CD14-positive monocyte (primary cell): Measurements from ENCODE around the gene TRIM67. TPM values are rescaled to one million over a fixed set of nuclear protein-coding genes. Genes with fewer than 3 reads are reported as not detected.

ENCODE experiments used
- DNase-seq, 3 donors: peaks; one replicate each; pipeline ENCODE4 v3.0.0-alpha.2; 2011 to 2022
- H2AFZ ChIP-seq: 2 replicates; pipeline ENCODE4 v1.6.0; 2012; ENCODE audit warnings: mild to moderate bottlenecking, low read depth, low read length, inconsistent platforms; ENCODE audit not compliant: insufficient read depth, poor library complexity, severe bottlenecking
- H3K27ac ChIP-seq, 2 donors: 1 replicate in 1 of 2; 2 replicates in 1 of 2; pipeline ENCODE4 v1.5.1; 2012 to 2013; ENCODE audit warnings: low read length in 2 of 2, control low read depth in 1 of 2, inconsistent platforms in 1 of 2, low read depth in 1 of 2, mild to moderate bottlenecking in 1 of 2
- H3K27me3 ChIP-seq, 2 donors: one replicate each; pipeline versions ENCODE4 v1.6.0 to v1.6.1; 2011 to 2013; ENCODE audit warnings: low read length in 2 of 2; ENCODE audit not compliant: control insufficient read depth in 2 of 2, insufficient read depth in 2 of 2
- H3K36me3 ChIP-seq, 2 donors: replicated peaks in 1 of 2; 1 replicate in 1 of 2; 2 replicates in 1 of 2; pipeline versions ENCODE4 v1.5.1 to v1.6.1; 2012 to 2013; ENCODE audit warnings: low read length in 2 of 2, control low read depth in 1 of 2, inconsistent platforms in 1 of 2, mild to moderate bottlenecking in 1 of 2; ENCODE audit not compliant: insufficient read depth in 2 of 2, control insufficient read depth in 1 of 2
- H3K4me1 ChIP-seq, 2 donors: 1 replicate in 1 of 2; 2 replicates in 1 of 2; pipeline versions ENCODE4 v1.5.1 to v1.6.1; 2012 to 2013; ENCODE audit warnings: low read length in 2 of 2, control low read depth in 1 of 2, inconsistent platforms in 1 of 2, mild to moderate bottlenecking in 1 of 2, moderate library complexity in 1 of 2; ENCODE audit not compliant: insufficient read depth in 2 of 2, control insufficient read depth in 1 of 2
- H3K4me2 ChIP-seq: replicated peaks from 2 replicates; pipeline ENCODE3; 2012; ENCODE audit warnings: low read length, moderate library complexity, mild to moderate bottlenecking; ENCODE audit not compliant: poor library complexity, severe bottlenecking; ENCODE audit errors: extremely low read depth
- H3K4me3 ChIP-seq, 3 experiments: fragments of 200-600 bp in 1 of 3; sonication (generic) in 1 of 3; replicated peaks in 1 of 3; 1 replicate in 2 of 3; 2 replicates in 1 of 3; pipeline ENCODE4 v1.5.1; 2011 to 2013; ENCODE audit warnings: low read length in 3 of 3, mild to moderate bottlenecking in 3 of 3, control low read depth in 2 of 3, low read depth in 2 of 3, inconsistent platforms in 1 of 3, moderate library complexity in 1 of 3
- H3K79me2 ChIP-seq: 2 replicates; pipeline ENCODE4 v1.6.0; 2012; ENCODE audit warnings: mild to moderate bottlenecking, control low read depth, inconsistent platforms, low read length, moderate library complexity; ENCODE audit not compliant: insufficient read depth
- H3K9ac ChIP-seq: 2 replicates; pipeline ENCODE4 v1.6.0; 2017; ENCODE audit warnings: low read length, mild to moderate bottlenecking; ENCODE audit not compliant: insufficient read depth, poor library complexity, severe bottlenecking
- H3K9me3 ChIP-seq, 2 donors: replicated peaks in 1 of 2; 1 replicate in 1 of 2; 2 replicates in 1 of 2; pipeline versions ENCODE4 v1.5.1 to v1.6.1; 2012 to 2013; ENCODE audit warnings: low read length in 2 of 2, control low read depth in 1 of 2; ENCODE audit not compliant: control insufficient read depth in 1 of 2, insufficient read depth in 1 of 2
- H4K20me1 ChIP-seq: 2 replicates; pipeline ENCODE4 v1.6.0; 2012; ENCODE audit warnings: mild to moderate bottlenecking, low read length, control low read depth, moderate library complexity; ENCODE audit not compliant: insufficient read depth
- H3K27ac Mint-ChIP-seq, 7 donors: one replicate each; pipeline ENCODE4 v1.8.0; 2020; ENCODE audit warnings: mild to moderate bottlenecking in 7 of 7, mixed read lengths in 7 of 7, moderate library complexity in 6 of 7, inconsistent platforms in 2 of 7
- H3K27me3 Mint-ChIP-seq, 3 donors: one replicate each; pipeline ENCODE4 v1.8.0; 2021 to 2022; ENCODE audit warnings: low read depth in 3 of 3, mild to moderate bottlenecking in 3 of 3, mixed read lengths in 3 of 3, moderate library complexity in 3 of 3, inconsistent platforms in 1 of 3
- H3K36me3 Mint-ChIP-seq, 2 donors: one replicate each; pipeline ENCODE4 v1.8.0; 2020; ENCODE audit warnings: mixed read lengths in 2 of 2, inconsistent platforms in 1 of 2, mild to moderate bottlenecking in 1 of 2
- H3K4me1 Mint-ChIP-seq: one replicate; pipeline ENCODE4 v1.8.0; 2020; ENCODE audit warnings: mild to moderate bottlenecking, mixed read lengths
- H3K4me3 Mint-ChIP-seq, 2 donors: one replicate each; pipeline ENCODE4 v1.8.0; 2020; ENCODE audit warnings: mild to moderate bottlenecking in 2 of 2, mixed read lengths in 2 of 2, moderate library complexity in 1 of 2
- H3K9me3 Mint-ChIP-seq, 7 donors: one replicate each; pipeline ENCODE4 v1.8.0; 2020 to 2022; ENCODE audit warnings: mixed read lengths in 7 of 7, mild to moderate bottlenecking in 6 of 7, moderate library complexity in 6 of 7, inconsistent platforms in 2 of 7
- WGBS: methylation state at CpG from one replicate; pipeline ENCODE4 v1.1.5; 2013; ENCODE audit warnings: missing lambda C conversion rate; ENCODE audit not compliant: insufficient coverage; 5-methylcytosine and 5-hydroxymethylcytosine counted together
- intact Hi-C, 2 donors: fragments of 100-400 bp; cut with micrococcal nuclease; formaldehyde crosslinking; loops; one replicate each; pipeline versions ENCODE4 v1.15.0 to v1.15.1; 2023
- polyA plus RNA-seq, 3 donors: library from polyadenylated mRNA; depleted of rRNA in 1 of 3; unstranded in 2 of 3; stranded (reverse) in 1 of 3; fragments of 300-500 nt in 2 of 3; fragments of >200 nt in 1 of 3; fragmentation: Illumina TruSeq in 2 of 3; gene quantifications; 1 replicate in 2 of 3; 2 replicates in 1 of 3; pipeline ENCODE4 v1.2.3, GENCODE V29; 2012 to 2021
- TF ChIP-seq, protein P1 (sequence below): fragments of 200-600 bp; IDR thresholded peaks from one replicate; pipeline ENCODE4 v1.8.0; 2022; ENCODE audit warnings: antibody characterized with exemption, mild to moderate bottlenecking

Gene TRIM67
- polyA plus RNA-seq, 3 donors, result not detected

- TF ChIP-seq, protein P1, sequence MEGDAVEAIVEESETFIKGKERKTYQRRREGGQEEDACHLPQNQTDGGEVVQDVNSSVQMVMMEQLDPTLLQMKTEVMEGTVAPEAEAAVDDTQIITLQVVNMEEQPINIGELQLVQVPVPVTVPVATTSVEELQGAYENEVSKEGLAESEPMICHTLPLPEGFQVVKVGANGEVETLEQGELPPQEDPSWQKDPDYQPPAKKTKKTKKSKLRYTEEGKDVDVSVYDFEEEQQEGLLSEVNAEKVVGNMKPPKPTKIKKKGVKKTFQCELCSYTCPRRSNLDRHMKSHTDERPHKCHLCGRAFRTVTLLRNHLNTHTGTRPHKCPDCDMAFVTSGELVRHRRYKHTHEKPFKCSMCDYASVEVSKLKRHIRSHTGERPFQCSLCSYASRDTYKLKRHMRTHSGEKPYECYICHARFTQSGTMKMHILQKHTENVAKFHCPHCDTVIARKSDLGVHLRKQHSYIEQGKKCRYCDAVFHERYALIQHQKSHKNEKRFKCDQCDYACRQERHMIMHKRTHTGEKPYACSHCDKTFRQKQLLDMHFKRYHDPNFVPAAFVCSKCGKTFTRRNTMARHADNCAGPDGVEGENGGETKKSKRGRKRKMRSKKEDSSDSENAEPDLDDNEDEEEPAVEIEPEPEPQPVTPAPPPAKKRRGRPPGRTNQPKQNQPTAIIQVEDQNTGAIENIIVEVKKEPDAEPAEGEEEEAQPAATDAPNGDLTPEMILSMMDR, result no peak
- Histone ChIP-seq H3K4me2 (no peak overlapping the region), H3K36me3 (no peaks in the 10 kb centered on the region), H3K9me3 (peaks cover 0 to 3% of the 10 kb centered on the region in 2 donors), H3K79me2 (no peaks in the 10 kb centered on the region), H3K27me3 (peaks cover 0 to 6% of the 10 kb centered on the region in 2 donors), H4K20me1 (no peaks in the 10 kb centered on the region), H3K4me1 (no peaks in the 10 kb centered on the region), H3K4me3 (no peak overlapping the region), H3K27ac (no peak overlapping the region), H2AFZ (no peak overlapping the region), H3K9ac (no peak overlapping the region)
- no peak overlapping the region for H3K4me3 Mint-ChIP-seq
- H3K27me3 Mint-ChIP-seq, result peaks cover 15 to 34% (median 19%) of the 10 kb centered on the region in 3 donors
- no peak overlapping the region for H3K27ac Mint-ChIP-seq
- 59% methylated on average over 7 of the region's 10 CpGs for WGBS
- no peak for DNase-seq
- intact Hi-C loops, result no loop called here
- peaks cover 0 to 10% (median 4%) of the 10 kb centered on the region in 7 donors for H3K9me3 Mint-ChIP-seq
- H3K4me1 Mint-ChIP-seq, result no peaks in the 10 kb centered on the region
- H3K36me3 Mint-ChIP-seq, result no peaks in the 10 kb centered on the region
Observed at GRCh38 chr1:231187571-231187970, 25.7 kb downstream of the TRIM67 start.

DNA sequence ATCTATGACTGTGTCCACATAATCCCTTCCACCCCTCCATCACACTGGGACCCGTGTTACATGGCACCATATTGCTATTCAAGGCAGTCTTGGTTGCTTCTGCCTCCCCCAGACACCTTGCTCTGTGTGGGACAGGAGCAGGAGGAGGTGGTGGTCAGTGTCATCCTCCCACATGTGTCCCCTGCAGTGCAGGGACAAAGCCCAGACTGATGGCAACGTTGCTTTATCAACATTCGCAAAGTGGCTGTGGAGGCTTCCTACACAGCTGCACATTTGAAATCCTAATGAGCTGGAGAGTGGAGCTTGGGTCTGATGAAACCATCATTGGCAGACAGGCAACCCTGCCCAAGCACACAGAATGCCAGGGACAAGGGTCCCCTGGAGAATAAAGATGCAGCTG is 26.2 kb downstream of the TRIM67 start:
- H3K36me3 Mint-ChIP-seq, result no peaks in the 10 kb centered on the region
- Histone ChIP-seq H3K79me2 (no peaks in the 10 kb centered on the region), H3K9ac (no peak overlapping the region), H3K4me2 (no peak overlapping the region), H3K36me3 (no peaks in the 10 kb centered on the region), H3K4me3 (no peak overlapping the region), H3K4me1 (no peaks in the 10 kb centered on the region), H4K20me1 (no peaks in the 10 kb centered on the region), H3K27me3 (peaks cover 0 to 6% of the 10 kb centered on the region in 2 donors), H3K9me3 (peaks cover 0 to 3% of the 10 kb centered on the region in 2 donors), H3K27ac (no peak overlapping the region), H2AFZ (no peak overlapping the region)
- peak overlapping the region in 1 of 2 donors; percentile 9 for H3K4me3 Mint-ChIP-seq
- intact Hi-C loops, result no loop called here
- TF ChIP-seq, protein P1, result no peak
- WGBS, result 100% methylated on average over 1 of the region's 3 CpGs
- H3K9me3 Mint-ChIP-seq, result peaks cover 0 to 10% (median 4%) of the 10 kb centered on the region in 7 donors
- no peaks in the 10 kb centered on the region for H3K4me1 Mint-ChIP-seq
- H3K27me3 Mint-ChIP-seq, result peaks cover 15 to 32% (median 16%) of the 10 kb centered on the region in 3 donors
- H3K27ac Mint-ChIP-seq, result peak overlapping the region in 1 of 7 donors; percentile 23
- DNase-seq, result no peak
